NCI-H2029 treated with DMSO at 0.1 percent for 48 hours (cell line): ENCODE results near the gene CREM.

Experiments
- DNase-seq: peaks from one replicate; lab custom pipeline; 2025; lab: John Stamatoyannopoulos, UW

Gene CREM

GRCh38 chr10:35135861-35136260, 9.2 kb downstream of the CREM start:
- DNase-seq: no peak

- DNase-seq: no peak
Measured at GRCh38 chr10:35136263-35136815, 9.7 kb downstream of the CREM start.

- DNase-seq: no peak
Measured at GRCh38 chr10:35140126-35140525, 13.5 kb downstream of the CREM start.

DNA sequence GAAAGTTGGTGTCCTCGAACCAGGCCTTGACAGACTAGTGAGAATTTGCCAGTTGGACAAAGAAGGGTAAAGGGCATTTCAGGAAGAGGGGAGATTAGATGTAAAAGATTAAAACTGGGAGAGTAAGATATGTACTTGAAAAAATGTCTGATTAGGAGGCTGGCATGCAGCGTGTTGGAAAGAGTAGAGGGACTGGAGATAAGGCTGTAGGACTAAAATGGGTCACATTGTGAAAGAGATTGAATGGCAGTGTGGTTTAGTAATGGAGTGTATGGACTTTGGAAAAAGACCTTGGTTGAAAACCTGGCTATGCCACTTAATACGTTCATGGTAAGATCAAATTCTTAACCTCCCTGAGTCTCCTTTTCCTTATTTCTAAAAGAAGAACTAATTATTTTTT, 14.1 kb downstream of the CREM start:
- no peak for DNase-seq

GRCh38 chr10:35150308-35150707, 23.7 kb downstream of the CREM start:
- DNase-seq: no peak

GRCh38 chr10:35152992-35153391, 26.3 kb downstream of the CREM start:
- DNase-seq: no peak

- DNase-seq: no peak
Measured at GRCh38 chr10:35153716-35154115, 27.1 kb downstream of the CREM start.

DNA sequence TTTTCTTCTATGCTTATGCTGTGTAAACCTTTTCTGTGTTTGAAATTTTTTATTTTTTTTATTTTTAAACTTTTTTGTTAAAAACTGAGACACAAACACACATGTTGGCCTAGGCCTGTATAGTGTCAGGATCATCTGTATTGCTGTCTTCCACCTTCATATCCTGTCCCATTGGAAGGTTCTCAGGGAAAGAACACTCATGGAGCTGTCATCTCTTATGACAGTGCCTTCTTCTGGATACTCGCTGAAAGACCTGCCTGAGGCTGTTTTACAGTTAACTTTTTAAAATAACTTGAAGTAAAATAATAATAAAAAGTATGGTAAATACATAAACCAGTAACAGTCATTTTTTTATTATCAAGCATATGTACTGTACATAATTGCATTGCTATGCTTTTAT, 34.1 kb downstream of the CREM start:
- no peak for DNase-seq

DNA sequence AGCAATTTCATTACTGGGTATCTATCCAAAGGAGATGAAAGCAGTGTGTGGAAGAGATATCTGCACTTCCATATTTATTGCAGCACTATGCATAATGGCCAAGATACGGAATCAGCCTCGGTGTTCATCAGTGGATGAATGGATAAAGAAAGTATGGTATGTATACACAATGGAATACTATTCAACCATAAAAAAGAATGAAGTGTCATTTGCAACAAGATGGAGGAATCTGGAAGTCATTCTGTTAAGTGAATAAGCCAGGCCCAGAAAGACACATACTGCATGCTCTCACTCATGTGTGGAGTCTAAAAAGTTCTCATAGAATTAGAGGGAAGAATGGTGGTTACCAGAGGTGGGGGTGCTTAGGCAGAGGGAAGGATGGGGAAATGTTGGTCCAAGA, 35.3 kb downstream of the CREM start:
- no peak for DNase-seq

GRCh38 chr10:35165136-35165535, 38.5 kb downstream of the CREM start:
- DNase-seq: no peak

- no peak for DNase-seq
Measured at GRCh38 chr10:35165811-35166210, 39.2 kb downstream of the CREM start.

DNA sequence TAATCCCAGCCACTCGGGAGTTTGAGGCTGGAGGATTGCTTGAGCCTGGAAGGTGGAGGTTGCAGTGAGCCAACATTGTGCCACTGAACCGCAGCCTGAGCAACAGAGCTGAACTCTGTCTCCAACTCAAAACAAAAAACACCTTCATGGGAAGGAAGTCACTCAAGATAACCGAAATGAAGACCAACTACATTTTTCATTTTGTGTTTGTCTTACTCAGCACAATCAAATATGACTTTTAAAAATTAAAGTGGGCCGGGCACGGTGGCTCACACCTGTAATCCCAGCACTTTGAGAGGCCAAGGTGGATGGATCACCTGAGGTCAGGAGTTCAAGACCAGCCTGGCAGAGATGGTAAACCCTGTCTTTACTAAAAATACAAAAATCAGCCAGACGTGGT, 40.0 kb downstream of the CREM start:
- no peak for DNase-seq

- no peak for DNase-seq
Measured at GRCh38 chr10:35167342-35167741, 40.7 kb downstream of the CREM start.

GRCh38 chr10:35172146-35172545, 45.5 kb downstream of the CREM start:
- DNase-seq: no peak

DNA sequence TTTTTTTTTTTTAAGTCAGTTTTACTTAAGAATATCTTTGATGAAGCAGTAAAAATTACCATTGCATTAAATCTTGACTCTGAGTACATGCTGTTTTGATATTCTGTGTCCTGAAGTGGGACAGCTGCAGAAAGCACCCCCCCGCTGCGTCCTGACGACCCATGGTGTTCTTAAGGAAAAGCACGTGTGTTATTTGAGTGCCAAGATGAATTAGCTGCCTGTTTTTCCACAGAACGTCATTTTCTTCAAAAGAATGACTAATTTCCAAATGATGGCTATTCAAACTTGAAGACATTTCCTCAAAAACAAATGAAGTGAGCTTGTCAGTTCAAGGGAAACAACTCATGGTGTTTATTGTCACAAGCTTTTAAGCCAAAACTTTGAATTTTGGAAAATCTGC, 45.9 kb downstream of the CREM start:
- DNase-seq: no peak

DNA sequence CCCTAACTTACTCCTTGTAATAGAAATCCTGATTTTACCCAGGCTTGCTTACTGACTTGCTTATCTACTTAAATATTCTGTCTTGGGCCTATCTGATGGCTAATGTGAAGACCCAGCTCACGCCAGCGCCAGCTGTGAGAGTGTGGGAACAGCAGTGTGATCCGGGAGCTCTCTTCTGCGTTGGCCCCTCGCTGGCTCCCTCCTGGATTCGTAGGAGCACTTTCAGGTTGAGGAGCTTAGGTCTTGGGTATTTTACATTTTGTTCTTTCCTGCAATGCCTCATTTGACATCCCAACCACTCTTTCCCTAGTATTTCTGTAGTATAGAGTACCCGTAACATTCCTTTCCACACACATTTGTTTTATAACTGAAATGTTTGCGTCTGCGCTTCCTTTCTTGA, 51.7 kb downstream of the CREM start:
- DNase-seq: no peak

DNA sequence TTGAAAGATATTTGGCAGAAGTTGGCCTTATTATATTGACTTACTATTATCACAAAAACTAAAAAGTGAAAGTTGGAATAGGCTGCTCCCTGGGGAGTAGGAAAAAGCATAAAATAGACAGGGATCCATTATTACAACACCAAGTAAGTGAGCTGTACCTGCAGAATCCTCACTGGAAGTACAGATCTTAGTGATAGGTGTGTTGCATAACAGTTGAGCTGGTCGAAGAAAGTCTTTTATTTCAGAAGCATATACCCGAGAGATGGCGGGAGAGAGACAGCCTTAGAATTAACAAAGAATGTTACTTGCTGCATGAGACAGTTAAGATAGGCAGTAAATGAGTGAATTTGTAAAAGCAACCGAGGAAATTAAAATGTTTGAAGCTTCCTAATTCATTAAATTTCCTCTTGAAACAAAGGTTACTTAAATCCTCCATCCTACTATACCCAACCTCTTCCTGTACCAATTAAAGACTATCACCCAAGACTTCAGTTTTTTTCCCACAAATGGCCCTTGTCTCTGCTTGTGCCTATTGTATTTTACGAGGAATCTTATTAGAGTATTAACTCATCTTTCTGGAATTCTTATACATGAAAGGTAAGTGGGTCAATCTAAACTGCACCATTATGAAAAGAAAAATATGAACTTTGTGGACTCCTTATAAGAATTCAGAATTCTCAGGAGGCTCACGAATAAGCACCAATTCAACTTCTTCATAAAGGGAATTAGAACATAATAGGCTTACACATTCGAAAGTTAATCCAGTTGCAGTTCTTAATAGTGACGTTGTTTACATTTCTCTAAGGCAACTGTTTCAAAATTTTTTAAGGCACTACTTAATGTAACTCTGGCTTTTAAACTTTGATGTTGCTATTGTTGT, 56.2 kb downstream of the CREM start:
- no peak for DNase-seq

GRCh38 chr10:35184527-35185171, 58.0 kb downstream of the CREM start:
- DNase-seq: no peak

DNA sequence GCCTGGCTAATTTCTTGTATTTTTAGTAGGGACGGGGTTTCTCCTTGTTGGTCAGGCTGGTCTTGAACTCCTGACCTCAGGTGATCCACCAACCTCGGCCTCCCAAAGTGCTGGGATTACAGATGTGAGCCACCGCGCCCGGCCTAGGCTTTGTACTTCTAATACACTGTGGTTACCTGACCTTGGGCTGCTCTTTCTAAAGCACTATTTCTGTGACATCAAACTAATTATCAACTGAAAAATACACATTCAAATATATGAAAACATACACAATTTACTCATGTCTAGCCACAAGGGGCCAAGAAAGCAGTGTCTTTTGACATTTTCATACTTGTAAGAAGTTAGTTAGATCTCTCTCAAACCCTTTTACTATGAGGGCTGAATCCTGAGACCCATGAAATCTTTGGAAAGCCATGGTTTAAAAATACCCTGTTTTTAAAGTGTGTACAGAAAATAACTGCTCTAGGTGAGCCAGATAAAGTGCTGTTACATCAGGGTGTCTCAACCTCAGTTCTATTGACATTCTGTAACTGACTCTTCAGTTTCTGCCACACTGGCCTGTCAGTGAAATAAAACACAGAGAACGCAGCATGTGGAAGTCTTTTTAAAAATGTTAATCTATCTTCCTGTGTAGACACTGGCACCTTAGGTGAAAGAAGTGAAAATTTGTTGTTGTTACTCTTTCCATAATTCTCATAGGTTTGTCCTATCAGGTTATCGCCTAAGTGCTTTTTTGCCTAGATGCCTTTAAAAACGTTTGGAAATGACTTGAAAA, 58.8 kb downstream of the CREM start:
- no peak for DNase-seq

- DNase-seq: no peak
Measured at GRCh38 chr10:35188954-35189353, 62.3 kb downstream of the CREM start.

DNA sequence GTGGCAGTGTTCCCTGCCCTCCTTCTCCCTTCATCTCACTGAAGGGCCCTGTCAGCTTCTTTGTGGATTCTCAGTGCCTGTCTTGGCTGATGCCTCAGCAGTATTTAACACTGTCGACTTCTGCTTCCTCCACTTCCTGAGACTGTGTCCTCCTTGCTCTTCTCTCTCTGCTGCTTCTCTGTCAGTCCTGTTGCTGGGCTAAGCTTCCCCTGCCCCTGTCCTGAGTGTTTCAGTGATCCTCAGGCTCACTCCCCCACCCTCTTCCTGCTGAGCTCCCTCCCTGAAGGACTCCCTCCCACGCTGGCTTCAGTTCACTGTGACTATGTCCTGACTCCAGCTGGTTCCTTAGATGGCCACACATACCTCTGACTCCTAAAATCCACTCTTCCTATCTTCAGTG, 64.9 kb downstream of the CREM start:
- no peak for DNase-seq

DNA sequence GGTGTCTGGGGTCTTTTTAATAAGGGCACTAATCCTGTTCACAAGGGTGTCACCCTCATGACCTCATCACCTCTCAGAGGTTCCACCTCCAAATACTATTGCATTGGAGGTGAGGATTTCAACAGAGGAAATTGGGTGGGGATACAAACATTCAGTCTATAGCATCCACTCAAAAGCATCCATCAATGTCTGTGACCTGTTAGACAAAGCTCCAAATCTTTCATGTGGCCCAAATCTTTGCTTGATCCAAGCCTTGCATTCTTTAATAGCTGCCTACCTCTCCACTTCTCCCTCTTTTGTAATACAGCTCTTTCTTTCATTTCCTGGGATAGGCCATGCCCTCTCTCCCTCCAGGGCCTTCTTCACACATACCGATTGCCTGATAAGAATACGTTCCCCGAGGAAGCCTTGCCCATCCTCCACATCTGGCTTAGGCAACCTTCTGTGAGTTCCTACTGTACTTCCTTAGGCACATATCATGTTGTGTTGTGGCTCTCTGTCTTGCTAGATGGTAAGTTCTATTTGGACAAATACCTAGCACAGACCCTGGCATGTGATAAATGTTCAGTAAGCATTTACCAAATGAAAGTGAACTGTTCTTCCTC, 66.1 kb downstream of the CREM start:
- no peak for DNase-seq
